Measurements from ENCODE around the gene SLC25A34. TPM values are rescaled to one million over a fixed set of nuclear protein-coding genes. Genes with fewer than 3 reads are reported as not detected.

SLC25A34 gene
- total RNA-seq, 4 donors from 2014 or later: 1.3 to 4.3 (median 2.4) TPM

DNA sequence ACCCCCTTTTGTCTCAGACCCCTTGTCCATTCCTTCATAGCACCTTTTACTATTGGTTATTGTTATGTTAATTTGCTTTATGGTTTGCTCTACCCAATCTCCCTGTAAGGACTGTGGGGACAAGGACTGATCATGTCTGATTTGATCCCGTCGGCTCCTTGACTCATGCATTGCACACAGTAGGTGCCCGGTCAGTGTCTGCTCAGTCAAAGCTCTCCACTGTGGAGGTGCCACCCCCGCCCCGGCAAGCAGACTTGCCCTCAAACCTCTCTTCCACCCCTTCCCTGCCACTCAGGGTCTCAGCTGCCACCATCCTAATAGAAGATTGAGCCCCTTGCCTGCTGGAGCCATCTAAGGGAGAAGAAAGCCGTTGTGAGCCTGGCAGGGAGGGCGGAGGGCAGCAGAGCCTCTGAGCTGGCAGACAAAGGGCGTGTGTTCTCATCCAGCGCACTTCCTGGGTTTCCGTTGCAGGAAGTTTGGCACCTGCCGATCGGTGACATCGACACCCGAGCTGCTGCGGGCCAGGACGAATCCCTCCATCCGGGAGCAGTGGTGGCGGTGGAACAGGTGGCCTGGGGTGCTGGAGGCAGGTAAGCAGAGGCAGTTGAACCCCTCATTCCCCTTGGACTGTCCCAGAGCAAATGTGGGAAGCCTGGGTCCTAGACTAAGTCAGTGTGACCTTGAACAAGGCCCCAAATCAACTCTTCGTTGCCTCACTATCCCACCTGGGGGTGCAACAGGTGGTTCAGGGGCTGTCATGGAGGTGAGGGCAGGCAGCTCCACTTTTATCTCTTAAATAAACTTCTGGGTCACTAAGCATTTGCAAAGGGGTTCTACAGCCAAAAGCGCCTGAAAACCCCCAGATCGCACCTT is 20.3 kb downstream of the SLC25A34 start:
- Histone ChIP-seq H3K27ac (peak overlapping the region; percentile 41), H3K4me3 (peak overlapping the region; percentile 14), H3K36me3 (no peaks in the 10 kb centered on the region), H3K9me3 (no peaks in the 10 kb centered on the region), H3K4me1 (peaks cover 54% of the 10 kb centered on the region), H3K27me3 (peaks cover 7% of the 10 kb centered on the region)
- WGBS: 56% methylated on average over 8 of the region's 21 CpGs
- no peak for DNase-seq (ENCODE audit: low spot score in 2 of 2)
- TF ChIP-seq POLR2AphosphoS5 (IDR thresholded peaks at IDR 0.05): no peak
- no peak for TF ChIP-seq POLR2A (IDR thresholded peaks at IDR 0.05)

DNA sequence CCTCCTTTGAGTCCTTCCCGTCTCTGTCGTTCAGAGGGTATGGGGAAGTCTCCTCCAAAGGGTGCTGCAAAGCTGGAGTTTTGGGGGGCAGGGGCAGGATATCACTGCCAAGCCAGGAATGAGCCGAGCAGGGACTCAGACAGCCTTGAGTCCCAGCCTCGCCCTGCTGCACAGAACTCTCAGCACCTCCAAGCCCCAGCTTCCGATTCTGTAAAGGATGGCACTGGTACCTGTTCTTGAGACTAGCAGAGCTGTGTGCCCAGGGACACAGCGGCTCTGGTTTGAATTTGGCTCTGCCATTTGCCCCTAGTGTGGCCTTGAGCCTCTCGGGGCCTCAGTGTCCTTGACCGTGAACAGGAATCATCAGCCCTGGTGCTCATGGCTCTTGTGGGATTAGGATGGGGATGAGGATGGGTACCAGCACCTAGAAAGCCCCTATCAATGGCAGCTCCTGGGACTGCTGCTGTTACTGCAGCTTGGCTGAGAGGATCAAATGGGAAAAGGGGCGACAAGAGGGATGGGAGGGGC is 21.0 kb downstream of the SLC25A34 start:
- H3K27ac ChIP-seq: peak overlapping the region; percentile 41
- TF ChIP-seq POLR2AphosphoS5 (IDR thresholded peaks at IDR 0.05): no peak
- TF ChIP-seq, protein P1, sequence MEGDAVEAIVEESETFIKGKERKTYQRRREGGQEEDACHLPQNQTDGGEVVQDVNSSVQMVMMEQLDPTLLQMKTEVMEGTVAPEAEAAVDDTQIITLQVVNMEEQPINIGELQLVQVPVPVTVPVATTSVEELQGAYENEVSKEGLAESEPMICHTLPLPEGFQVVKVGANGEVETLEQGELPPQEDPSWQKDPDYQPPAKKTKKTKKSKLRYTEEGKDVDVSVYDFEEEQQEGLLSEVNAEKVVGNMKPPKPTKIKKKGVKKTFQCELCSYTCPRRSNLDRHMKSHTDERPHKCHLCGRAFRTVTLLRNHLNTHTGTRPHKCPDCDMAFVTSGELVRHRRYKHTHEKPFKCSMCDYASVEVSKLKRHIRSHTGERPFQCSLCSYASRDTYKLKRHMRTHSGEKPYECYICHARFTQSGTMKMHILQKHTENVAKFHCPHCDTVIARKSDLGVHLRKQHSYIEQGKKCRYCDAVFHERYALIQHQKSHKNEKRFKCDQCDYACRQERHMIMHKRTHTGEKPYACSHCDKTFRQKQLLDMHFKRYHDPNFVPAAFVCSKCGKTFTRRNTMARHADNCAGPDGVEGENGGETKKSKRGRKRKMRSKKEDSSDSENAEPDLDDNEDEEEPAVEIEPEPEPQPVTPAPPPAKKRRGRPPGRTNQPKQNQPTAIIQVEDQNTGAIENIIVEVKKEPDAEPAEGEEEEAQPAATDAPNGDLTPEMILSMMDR (IDR thresholded peaks at IDR 0.05): no peak
- TF ChIP-seq POLR2A (IDR thresholded peaks at IDR 0.05): no peak
- TF ChIP-seq EP300 (IDR thresholded peaks at IDR 0.05): no peak
- H3K27me3 ChIP-seq: peaks cover 7% of the 10 kb centered on the region
- peaks cover 54% of the 10 kb centered on the region for H3K4me1 ChIP-seq
- 69% methylated on average over 8 of the region's 9 CpGs for WGBS
- H3K4me3 ChIP-seq: peak overlapping the region; percentile 14
- DNase-seq (ENCODE audit: low spot score in 2 of 2): no peak
- H3K36me3 ChIP-seq: no peaks in the 10 kb centered on the region
- no peaks in the 10 kb centered on the region for H3K9me3 ChIP-seq

DNA sequence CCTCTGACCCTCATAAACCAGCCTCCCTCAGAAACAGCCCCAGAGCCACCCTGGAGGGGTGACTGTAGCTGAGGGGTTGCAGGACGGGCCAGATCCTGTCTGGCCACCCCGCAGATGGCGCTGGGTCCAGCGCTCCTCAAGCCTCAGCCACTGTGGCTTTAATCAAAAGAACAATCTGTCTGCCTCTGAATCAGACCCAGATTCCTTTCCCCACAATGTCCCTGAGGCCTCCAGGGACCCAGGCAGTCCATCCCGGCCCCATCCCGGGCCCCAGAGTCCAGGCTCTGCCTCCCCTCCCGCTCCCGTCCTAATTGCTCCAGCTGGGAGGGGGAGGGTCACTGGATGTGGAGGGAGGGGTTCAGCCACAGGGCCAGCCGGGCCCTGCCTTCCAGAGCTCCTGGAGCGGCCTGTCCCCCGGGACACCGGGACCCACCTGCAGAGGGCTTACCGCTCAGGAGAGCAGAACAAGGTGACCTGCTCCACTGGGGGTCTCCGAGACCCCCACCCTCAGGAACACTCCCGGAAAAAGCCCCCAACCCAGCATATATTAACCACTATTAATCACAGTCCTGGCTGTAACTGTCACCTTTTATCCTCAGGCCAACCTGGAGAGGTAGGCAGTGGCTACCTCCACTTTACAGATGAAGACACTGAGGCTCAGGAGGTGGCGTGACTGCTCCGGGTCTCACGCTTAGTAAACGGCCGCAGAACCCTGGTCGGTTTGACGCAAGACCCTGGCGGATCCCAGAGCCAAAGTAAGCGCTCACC is 21.7 kb downstream of the SLC25A34 start:
- H3K4me1 ChIP-seq: peaks cover 54% of the 10 kb centered on the region
- no peaks in the 10 kb centered on the region for H3K9me3 ChIP-seq
- TF ChIP-seq POLR2A (IDR thresholded peaks at IDR 0.05) (no peak), POLR2AphosphoS5 (IDR thresholded peaks at IDR 0.05) (no peak)
- H3K36me3 ChIP-seq: no peaks in the 10 kb centered on the region
- H3K27ac ChIP-seq: peak overlapping the region; percentile 60
- no peak for DNase-seq (ENCODE audit: low spot score in 2 of 2)
- WGBS: 34% methylated on average over 18 of the region's 24 CpGs
- peak overlapping the region; percentile 62 for H3K4me3 ChIP-seq
- peaks cover 7% of the 10 kb centered on the region for H3K27me3 ChIP-seq

DNA sequence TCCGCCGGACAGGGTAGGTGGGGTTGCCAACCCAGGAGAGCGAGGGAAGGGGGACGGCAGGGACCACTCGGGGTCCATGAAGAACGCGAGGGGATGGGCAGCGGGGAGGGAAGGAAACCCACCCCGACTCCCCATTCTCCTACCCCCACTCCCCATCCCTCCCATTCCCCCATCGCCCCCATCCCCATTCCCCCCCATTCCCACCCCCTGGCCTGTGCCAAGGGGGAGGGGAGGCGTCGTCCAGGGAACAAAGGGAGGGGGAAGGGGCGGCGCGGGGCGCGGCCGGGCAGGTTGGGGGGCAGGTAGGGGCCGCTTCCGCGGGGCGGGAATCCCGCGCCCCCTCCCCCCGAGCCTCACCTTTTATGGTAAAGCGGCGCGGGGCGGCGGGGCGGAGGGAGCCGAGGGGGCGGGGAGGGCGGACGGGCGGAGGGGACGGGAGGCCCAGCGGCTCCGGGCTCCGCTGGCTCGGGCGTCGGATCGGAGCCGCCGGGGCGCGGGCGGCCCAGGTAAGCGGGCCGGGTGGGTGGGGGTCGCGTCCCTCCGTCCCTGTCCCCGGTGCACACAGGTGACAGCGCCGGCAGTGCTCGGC is 22.4 kb downstream of the SLC25A34 start, which contains the start of gene FBLIM1:
FBLIM1 (plus strand) TSS at position 453 of the 589 bp plus-strand sequence. CDS start 6,189 bp downstream, outside the sequence.
- 20% methylated on average over 7 of the region's 58 CpGs for WGBS
- no peak for DNase-seq (ENCODE audit: low spot score in 2 of 2)
- Histone ChIP-seq H3K4me1 (peaks cover 54% of the 10 kb centered on the region), H3K9me3 (no peaks in the 10 kb centered on the region), H3K27me3 (peaks cover 7% of the 10 kb centered on the region), H3K4me3 (peak within 1 kb of the TSS; percentile 62), H3K36me3 (no peaks in the 10 kb centered on the region), H3K27ac (peak within 1 kb of the TSS; percentile 60)
- TF ChIP-seq POLR2A (IDR thresholded peaks at IDR 0.05) (no peak), EP300 (IDR thresholded peaks at IDR 0.05) (no peak), POLR2AphosphoS5 (IDR thresholded peaks at IDR 0.05) (no peak)
- TF ChIP-seq, protein P1 (IDR thresholded peaks at IDR 0.05): no peak

DNA sequence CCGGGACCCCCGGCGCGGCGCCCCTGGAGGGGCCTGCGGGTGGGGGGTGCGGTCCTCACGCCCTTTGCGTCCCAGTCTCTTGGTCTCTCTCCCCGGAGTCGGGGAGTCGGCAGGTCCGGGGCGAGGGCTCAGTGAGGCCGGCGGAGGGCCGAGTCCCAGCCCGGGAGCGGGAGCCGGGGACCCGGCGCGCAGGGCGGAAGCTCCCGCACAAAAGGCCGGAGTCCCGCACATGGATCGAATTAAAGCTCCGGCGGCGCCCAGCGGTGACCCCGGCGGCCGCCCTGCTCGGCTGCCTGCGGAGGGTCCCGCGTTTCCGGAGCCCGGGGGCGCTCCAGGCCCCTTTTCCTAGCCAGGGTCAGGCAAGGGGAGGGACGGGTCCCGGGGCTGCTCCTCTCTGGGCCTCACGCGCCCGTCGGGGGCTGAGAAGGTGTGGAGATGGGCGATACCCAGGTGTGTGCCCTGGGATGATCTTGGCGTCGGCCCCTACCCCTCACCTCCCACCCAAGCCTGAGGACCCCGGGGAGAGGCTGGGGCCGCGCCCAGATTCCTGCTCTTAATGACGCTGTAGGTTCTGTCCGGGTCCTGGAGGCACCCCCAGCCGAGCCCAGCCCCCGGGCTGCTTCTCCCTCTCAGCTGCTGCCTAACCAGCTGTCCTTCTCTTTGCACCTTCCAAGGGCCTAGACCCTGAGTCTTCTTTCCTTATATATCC is 23.0 kb downstream of the SLC25A34 start:
- no peak for TF ChIP-seq EP300 (IDR thresholded peaks at IDR 0.05)
- TF ChIP-seq POLR2AphosphoS5 (IDR thresholded peaks at IDR 0.05): no peak
- TF ChIP-seq POLR2A (IDR thresholded peaks at IDR 0.05): no peak
- TF ChIP-seq, protein P1 (IDR thresholded peaks at IDR 0.05): no peak
- Histone ChIP-seq H3K9me3 (no peaks in the 10 kb centered on the region), H3K4me3 (peak overlapping the region; percentile 62), H3K27ac (peak overlapping the region; percentile 60), H3K4me1 (peaks cover 57% of the 10 kb centered on the region), H3K27me3 (peaks cover 7% of the 10 kb centered on the region), H3K36me3 (no peaks in the 10 kb centered on the region)
- no peak for DNase-seq (ENCODE audit: low spot score in 2 of 2)
- 5% methylated on average over 13 of the region's 58 CpGs for WGBS

All from suprapubic skin (tissue), 4 donors.